Stimulated activated CD4-positive, alpha-beta T cell treated with anti-CD3 and anti-CD28 coated beads, Interleukin-4, amount 100 ng/mL, for 1 hour (primary cell): ENCODE measurements around the gene ZNF652.
"Not testable (repeated sequence)": the region's sequence is repeated elsewhere in the genome, so short reads cannot be mapped to it uniquely, and the experiment has no call there.

Experiments used
- DNase-seq: peaks from one replicate; pipeline ENCODE4 v3.0.0-alpha.2; 2020

The ZNF652 gene

GRCh38 chr17:49298371-49298976 lies 63.6 kb downstream of the ZNF652 start:
- DNase-seq: no peak

- no peak for DNase-seq
Observed at GRCh38 chr17:49297141-49297540, 64.9 kb downstream of the ZNF652 start.

- no peak for DNase-seq
Observed at GRCh38 chr17:49294122-49294521, 67.9 kb downstream of the ZNF652 start.

GRCh38 chr17:49292901-49293300 lies 69.1 kb downstream of the ZNF652 start:
- DNase-seq: no peak

GRCh38 chr17:49291929-49292328 lies 70.1 kb downstream of the ZNF652 start:
- no peak for DNase-seq

GRCh38 chr17:49290690-49291359 lies 71.2 kb downstream of the ZNF652 start:
- DNase-seq: no peak

GRCh38 chr17:49288388-49288787 lies 73.7 kb downstream of the ZNF652 start:
- no peak for DNase-seq

- DNase-seq: no peak
Observed at GRCh38 chr17:49287481-49287880, 74.6 kb downstream of the ZNF652 start.

GRCh38 chr17:49286261-49286973 lies 75.6 kb downstream of the ZNF652 start:
- not testable (repeated sequence) for DNase-seq

GRCh38 chr17:49285716-49286115 lies 76.3 kb downstream of the ZNF652 start:
- DNase-seq: no peak

- DNase-seq: no peak
Observed at GRCh38 chr17:49280918-49281317, 81.1 kb downstream of the ZNF652 start.

GRCh38 chr17:49280061-49280460 lies 82.0 kb downstream of the ZNF652 start:
- DNase-seq: no peak

GRCh38 chr17:49279263-49280015 lies 82.6 kb downstream of the ZNF652 start:
- not testable (repeated sequence) for DNase-seq

GRCh38 chr17:49278076-49278475 lies 84.0 kb downstream of the ZNF652 start:
- DNase-seq: no peak

- DNase-seq: no peak
Observed at GRCh38 chr17:49277638-49278037, 84.4 kb downstream of the ZNF652 start.

- DNase-seq: not testable (repeated sequence)
Observed at GRCh38 chr17:49275981-49276380, 86.1 kb downstream of the ZNF652 start.

- no peak for DNase-seq
Observed at GRCh38 chr17:49269356-49269755, 92.7 kb downstream of the ZNF652 start.

- no peak for DNase-seq
Observed at GRCh38 chr17:49267912-49268311, 94.1 kb downstream of the ZNF652 start.

GRCh38 chr17:49266233-49266632 lies 95.8 kb downstream of the ZNF652 start:
- DNase-seq: no peak

- not testable (repeated sequence) for DNase-seq
Observed at GRCh38 chr17:49261540-49261939, 100.5 kb downstream of the ZNF652 start.

- peak; percentile 41 for DNase-seq
Observed at GRCh38 chr17:49260817-49261291, 101.2 kb downstream of the ZNF652 start.

GRCh38 chr17:49260011-49260816 lies 101.8 kb downstream of the ZNF652 start:
- DNase-seq: peak; percentile 67
